Measurements from ENCODE around the gene DENND4C.

DENND4C gene

GRCh38 chr9:19420877-19421276 lies 190.4 kb downstream of the DENND4C start:
- DNase-seq = no peak
